ENCODE results near the gene MYL5. TPM values are rescaled to one million over a fixed set of nuclear protein-coding genes. Genes with fewer than 3 reads are reported as not detected.
A peak's percentile ranks its signal among the peaks of the same experiment; 100 is the strongest.
"Not testable (repeated sequence)": the region's sequence is repeated elsewhere in the genome, so short reads cannot be mapped to it uniquely, and the experiment has no call there.

The MYL5 gene
- total and polyA plus RNA-seq, 3 experiments from 2014 or later: 5.2 to 19.5 (median 17.1) TPM

DNA sequence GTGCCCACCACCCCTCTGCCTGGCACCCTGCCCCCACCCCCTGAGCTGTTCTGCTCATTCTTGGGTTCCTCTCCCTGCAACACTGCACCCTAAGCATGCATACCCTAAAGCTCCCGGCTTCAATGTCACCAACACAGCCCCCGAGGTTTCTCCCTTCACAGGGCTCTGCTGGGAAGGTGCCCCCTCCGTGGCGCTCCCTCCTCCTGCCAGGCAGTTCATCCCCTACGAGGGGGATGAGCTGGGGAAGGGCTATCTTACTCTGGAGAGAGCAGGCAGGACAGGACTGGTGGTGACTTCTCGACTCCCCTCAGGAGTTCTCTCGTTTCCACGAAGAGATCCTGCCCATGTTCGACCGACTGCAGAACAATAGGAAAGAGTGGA, 6.8 kb upstream of the MYL5 start:
- H3K4me1 ChIP-seq (ENCODE audit: insufficient read depth, low read length): peaks cover 11% of the 10 kb centered on the region
- DNase-seq: no peak
- H3K9me3 ChIP-seq (ENCODE audit: low read length): no peaks in the 10 kb centered on the region
- Mint-ChIP-seq H3K27ac (peak overlapping the region in 1 of 8 donors; percentile 22), H3K4me1 (peaks cover 5 to 23% (median 7%) of the 10 kb centered on the region in 3 donors), H3K9me3 (no peaks in the 10 kb centered on the region), H3K27me3 (peaks cover 0 to 2% of the 10 kb centered on the region in 2 donors), H3K36me3 (peaks cover 0 to 22% (median 5%) of the 10 kb centered on the region in 3 donors), H3K4me3 (peak overlapping the region in 2 of 7 donors; percentile 57 to 58)
- no peaks in the 10 kb centered on the region for H3K27me3 ChIP-seq (ENCODE audit: insufficient read depth, low read length, poor library complexity, severe bottlenecking)
- POLR2A ChIA-PET: no interaction called here
- H3K27ac ChIP-seq (ENCODE audit: low read depth, low read length): no peak overlapping the region
- no peak overlapping the region for H3K4me3 ChIP-seq (ENCODE audit: low read length)
- peaks cover 17% of the 10 kb centered on the region for H3K36me3 ChIP-seq (ENCODE audit: insufficient read depth, low read length)
- CTCF ChIA-PET: no interaction called here

DNA sequence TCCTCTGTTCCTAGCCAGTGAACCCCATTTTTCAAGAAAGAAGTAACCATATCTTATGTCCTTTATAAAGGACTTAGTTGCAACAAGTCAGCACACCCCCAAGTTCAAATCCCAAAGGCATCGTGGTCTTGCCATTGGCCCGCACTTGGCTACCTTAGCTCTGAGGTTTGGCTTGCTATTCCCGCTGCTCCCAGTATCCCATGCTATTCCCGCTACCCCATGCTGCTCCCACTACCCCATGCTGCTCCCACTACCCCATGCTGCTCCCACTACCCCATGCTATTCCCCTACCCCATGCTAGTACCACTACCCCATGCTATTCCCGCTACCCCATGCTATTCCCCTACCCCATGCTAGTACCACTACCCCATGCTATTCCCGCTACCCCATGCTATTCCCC, 6.1 kb upstream of the MYL5 start:
- CTCF ChIA-PET; H3K4me3 ChIP-seq (ENCODE audit: low read length); H3K27me3 ChIP-seq (ENCODE audit: insufficient read depth, low read length, poor library complexity, severe bottlenecking); H3K27me3 Mint-ChIP-seq; H3K9me3 ChIP-seq (ENCODE audit: low read length); H3K27ac ChIP-seq (ENCODE audit: low read depth, low read length); DNase-seq; H3K9me3 Mint-ChIP-seq; POLR2A ChIA-PET; H3K27ac Mint-ChIP-seq: not testable (repeated sequence)
- Histone ChIP-seq H3K36me3 (ENCODE audit: insufficient read depth, low read length) (peaks cover 17% of the 10 kb centered on the region), H3K4me1 (ENCODE audit: insufficient read depth, low read length) (peaks cover 12% of the 10 kb centered on the region)
- Mint-ChIP-seq H3K4me1 (peaks cover 7 to 23% (median 10%) of the 10 kb centered on the region in 3 donors), H3K4me3 (peak overlapping the region in 2 of 7 donors; percentile 23 to 58), H3K36me3 (peaks cover 0 to 27% (median 5%) of the 10 kb centered on the region in 3 donors)

DNA sequence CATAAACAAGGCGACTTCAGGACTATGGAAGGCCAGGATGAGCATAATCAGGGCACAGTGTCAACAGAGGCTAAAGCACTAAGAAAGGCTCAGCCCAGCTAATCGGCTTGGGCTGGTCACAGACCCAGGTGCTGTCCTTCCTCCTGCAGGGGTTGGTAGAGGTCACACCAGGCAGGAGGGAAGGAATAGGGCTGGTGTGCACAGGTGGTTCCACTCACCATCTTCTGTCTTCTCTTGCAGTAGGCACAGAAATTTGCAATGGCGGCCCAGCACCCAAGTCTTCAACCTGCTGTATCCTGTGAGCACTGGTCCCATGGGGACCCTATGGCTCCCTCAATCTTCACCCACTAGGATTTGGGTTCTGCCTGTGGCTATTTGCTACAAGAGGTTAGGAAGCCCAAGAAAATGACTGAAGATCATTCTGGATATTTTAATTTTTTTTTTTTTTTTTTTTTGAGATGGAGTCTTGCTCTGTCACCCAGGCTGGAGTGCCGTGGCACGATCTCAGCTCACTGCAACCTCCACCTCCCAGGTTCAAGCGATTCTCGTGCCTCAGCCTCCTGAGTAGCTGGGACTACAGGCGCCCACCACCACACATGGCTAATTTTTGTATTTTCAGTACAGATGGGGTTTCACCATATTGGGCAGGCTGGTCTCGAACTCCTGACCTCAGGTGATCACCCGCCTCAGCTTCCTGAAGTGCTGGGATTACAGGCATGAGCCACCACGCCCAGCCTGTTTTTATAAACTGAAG, 4.4 kb upstream of the MYL5 start:
- H3K27me3 Mint-ChIP-seq; CTCF ChIA-PET; H3K9me3 Mint-ChIP-seq; H3K4me3 ChIP-seq (ENCODE audit: low read length); H3K27me3 ChIP-seq (ENCODE audit: insufficient read depth, low read length, poor library complexity, severe bottlenecking); DNase-seq; H3K27ac ChIP-seq (ENCODE audit: low read depth, low read length); H3K9me3 ChIP-seq (ENCODE audit: low read length); POLR2A ChIA-PET: not testable (repeated sequence)
- H3K4me1 Mint-ChIP-seq: peaks cover 6 to 17% (median 9%) of the 10 kb centered on the region in 3 donors
- H3K36me3 ChIP-seq (ENCODE audit: insufficient read depth, low read length): peaks cover 17% of the 10 kb centered on the region
- H3K27ac Mint-ChIP-seq: peak overlapping the region in 1 of 8 donors; percentile 23
- H3K4me1 ChIP-seq (ENCODE audit: insufficient read depth, low read length): peaks cover 13% of the 10 kb centered on the region
- peaks cover 0 to 33% (median 5%) of the 10 kb centered on the region in 3 donors for H3K36me3 Mint-ChIP-seq
- H3K4me3 Mint-ChIP-seq: peak overlapping the region in 2 of 7 donors; percentile 6 to 70

DNA sequence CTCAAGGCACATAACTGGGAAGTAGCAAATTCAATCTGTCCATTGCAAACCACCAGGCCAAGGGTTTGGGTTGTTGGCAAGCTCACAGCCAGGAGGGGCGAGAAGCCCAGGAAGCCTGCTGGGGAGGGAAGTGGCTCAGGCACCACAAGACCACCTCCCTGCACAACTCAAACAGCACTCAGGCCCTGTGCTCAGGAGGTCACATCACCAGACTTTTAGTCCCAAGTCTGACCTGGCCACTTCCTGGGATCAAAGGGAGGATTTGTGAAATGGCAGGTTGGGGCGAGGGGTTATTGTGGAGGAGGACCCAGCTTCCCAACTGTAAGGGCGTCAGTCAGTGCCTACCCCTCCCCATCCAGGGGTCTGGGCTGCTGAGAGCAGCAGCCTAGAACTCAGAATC, 2.6 kb upstream of the MYL5 start:
- H3K27ac Mint-ChIP-seq: peak overlapping the region in 1 of 8 donors; percentile 50

DNA sequence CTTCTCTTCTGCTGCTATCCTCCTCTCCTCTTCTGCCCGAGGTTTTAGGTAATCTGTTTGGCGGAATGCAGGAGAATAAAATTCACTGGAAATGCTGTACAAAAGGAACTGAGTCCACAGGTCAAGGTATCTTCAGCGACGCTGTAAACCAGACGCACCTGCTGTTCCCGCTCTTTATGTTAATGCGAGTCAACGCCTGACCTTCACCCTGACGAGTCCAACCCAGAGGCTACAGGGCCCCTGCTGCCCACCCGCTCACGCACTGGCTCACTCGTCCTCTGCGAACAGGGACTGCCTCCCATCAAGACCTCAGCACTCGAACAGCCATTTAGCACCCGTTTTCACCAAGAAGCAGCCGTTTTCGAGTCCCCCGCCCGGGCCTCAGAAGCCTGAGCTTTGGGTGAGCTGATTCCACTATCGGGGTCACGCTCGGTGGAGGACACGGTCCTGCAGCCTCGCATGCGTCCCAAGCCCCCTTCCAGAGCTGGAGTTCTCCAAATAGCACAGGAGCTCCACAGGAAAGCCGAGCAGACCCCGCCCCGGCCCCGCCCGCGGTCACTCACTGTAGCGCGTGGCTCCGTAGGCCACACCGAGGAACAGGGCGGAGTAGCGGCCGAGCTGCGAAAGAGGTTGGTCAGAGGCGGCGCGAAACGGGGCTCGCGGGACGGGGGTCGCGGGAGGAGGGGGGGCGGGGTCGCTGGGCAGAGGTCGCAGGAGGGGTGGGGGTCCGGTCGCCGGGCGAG, 822 bp upstream of the MYL5 start:
- no peaks in the 10 kb centered on the region for H3K9me3 Mint-ChIP-seq
- H3K4me1 ChIP-seq (ENCODE audit: insufficient read depth, low read length): peaks cover 19% of the 10 kb centered on the region
- no peaks in the 10 kb centered on the region for H3K27me3 ChIP-seq (ENCODE audit: insufficient read depth, low read length, poor library complexity, severe bottlenecking)
- H3K4me1 Mint-ChIP-seq: peaks cover 6 to 17% (median 9%) of the 10 kb centered on the region in 3 donors
- H3K27me3 Mint-ChIP-seq: no peaks in the 10 kb centered on the region
- peak overlapping the region; percentile 60 for H3K27ac ChIP-seq (ENCODE audit: low read depth, low read length)
- peak overlapping the region in 7 of 8 donors; percentile 47 to 85 (median 77) for H3K27ac Mint-ChIP-seq
- peak overlapping the region; percentile 67 for H3K4me3 ChIP-seq (ENCODE audit: low read length)
- H3K4me3 Mint-ChIP-seq: peak overlapping the region; percentile 74 to 95 (median 90)
- POLR2A ChIA-PET: interaction anchor here (1.0 to 1.5 kb wide), 3 partner anchors 9 to 108 kb away, joined by 3 to 21 read pairs (median 4); no protein-coding TSS in a partner anchor
- no peaks in the 10 kb centered on the region for H3K9me3 ChIP-seq (ENCODE audit: low read length)
- peaks cover 17% of the 10 kb centered on the region for H3K36me3 ChIP-seq (ENCODE audit: insufficient read depth, low read length)
- no peak for DNase-seq
- CTCF ChIA-PET: interaction anchor here (1.0 to 2.1 kb wide), 5 partner anchors 9 to 336 kb away, joined by 3 to 19 read pairs (median 3); partner anchors contain the start of gene ZNF141
- H3K36me3 Mint-ChIP-seq: peaks cover 0 to 33% (median 5%) of the 10 kb centered on the region in 3 donors

More for the DNA sequence above, 2.6 kb upstream of the MYL5 start:
- Mint-ChIP-seq H3K27me3 (peaks cover 0 to 2% of the 10 kb centered on the region in 2 donors), H3K9me3 (no peaks in the 10 kb centered on the region), H3K36me3 (peaks cover 0 to 33% (median 5%) of the 10 kb centered on the region in 3 donors), H3K4me1 (peaks cover 6 to 17% (median 11%) of the 10 kb centered on the region in 3 donors), H3K4me3 (peak overlapping the region in 5 of 7 donors; percentile 15 to 90 (median 65))
- Histone ChIP-seq H3K4me1 (ENCODE audit: insufficient read depth, low read length) (peaks cover 19% of the 10 kb centered on the region), H3K27ac (ENCODE audit: low read depth, low read length) (no peak overlapping the region), H3K4me3 (ENCODE audit: low read length) (no peak overlapping the region), H3K27me3 (ENCODE audit: insufficient read depth, low read length, poor library complexity, severe bottlenecking) (no peaks in the 10 kb centered on the region), H3K36me3 (ENCODE audit: insufficient read depth, low read length) (peaks cover 17% of the 10 kb centered on the region), H3K9me3 (ENCODE audit: low read length) (no peaks in the 10 kb centered on the region)
- ChIA-PET POLR2A (interaction anchor here (0.6 kb wide), 1 partner anchor 53 kb away, joined by 3 read pairs; no protein-coding TSS in a partner anchor), CTCF (interaction anchor here (0.7 kb wide), 1 partner anchor 9 kb away, joined by 3 read pairs; no protein-coding TSS in a partner anchor)
- DNase-seq: no peak

DNA sequence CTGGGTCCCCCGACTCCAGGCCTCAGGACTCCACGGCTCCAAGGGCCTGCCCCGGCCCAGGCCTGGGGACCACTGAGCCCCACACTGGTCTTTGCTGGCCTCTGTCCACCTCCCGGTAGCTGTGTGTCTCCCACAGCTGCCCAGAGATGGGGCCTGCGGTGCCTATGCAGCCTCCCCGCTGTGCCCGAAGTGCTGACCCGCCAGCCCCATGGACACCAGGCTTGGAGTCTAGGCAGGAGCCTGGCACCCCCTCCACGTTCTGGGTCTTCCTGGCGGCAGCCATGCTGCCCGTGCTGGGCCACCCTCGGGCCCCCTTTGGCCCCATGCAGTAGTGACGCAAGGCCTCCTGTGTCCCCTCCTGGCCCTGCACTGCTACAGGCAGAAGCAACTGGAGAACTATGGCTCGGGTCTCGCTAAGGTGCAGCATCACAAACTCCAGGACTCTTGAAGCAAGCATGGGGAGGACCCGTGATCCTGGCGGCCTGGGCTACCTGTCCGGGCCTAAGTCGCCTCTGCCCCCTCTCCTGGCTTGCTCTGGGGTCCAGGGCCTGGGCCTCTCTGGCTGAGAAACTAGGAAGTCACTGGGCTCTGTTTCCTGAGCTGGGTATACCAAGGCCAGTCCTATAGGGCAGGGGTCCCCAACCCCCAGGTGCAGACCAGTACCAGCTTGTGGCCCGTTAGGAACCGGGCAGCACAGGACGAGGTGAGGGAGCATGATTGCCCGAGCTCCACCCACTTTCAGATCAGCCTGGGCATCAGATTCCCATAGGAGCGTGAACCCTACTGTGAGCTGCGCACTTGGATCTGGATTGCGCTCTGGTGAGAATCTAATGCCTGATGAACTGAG, 917 bp downstream of the MYL5 start:
- H3K27ac Mint-ChIP-seq: peak overlapping the region; percentile 46 to 95 (median 76)
- H3K27me3 Mint-ChIP-seq: no peaks in the 10 kb centered on the region
- Histone ChIP-seq H3K9me3 (ENCODE audit: low read length) (no peaks in the 10 kb centered on the region), H3K27ac (ENCODE audit: low read depth, low read length) (peak overlapping the region; percentile 98), H3K4me3 (ENCODE audit: low read length) (peak overlapping the region; percentile 78), H3K4me1 (ENCODE audit: insufficient read depth, low read length) (peaks cover 19% of the 10 kb centered on the region), H3K27me3 (ENCODE audit: insufficient read depth, low read length, poor library complexity, severe bottlenecking) (no peaks in the 10 kb centered on the region), H3K36me3 (ENCODE audit: insufficient read depth, low read length) (peaks cover 17% of the 10 kb centered on the region)
- H3K9me3 Mint-ChIP-seq: no peaks in the 10 kb centered on the region
- H3K4me1 Mint-ChIP-seq: peaks cover 6 to 19% (median 9%) of the 10 kb centered on the region in 3 donors
- CTCF ChIA-PET: interaction anchor here (0.8 to 1.4 kb wide), 3 partner anchors 9 to 337 kb away, joined by 3 read pairs; partner anchors contain the start of gene ZNF141
- H3K4me3 Mint-ChIP-seq: peak overlapping the region; percentile 82 to 95 (median 90)
- DNase-seq: no peak
- peaks cover 0 to 32% (median 5%) of the 10 kb centered on the region in 3 donors for H3K36me3 Mint-ChIP-seq
- POLR2A ChIA-PET: interaction anchor here (0.8 to 1.5 kb wide), 3 partner anchors 9 to 106 kb away, joined by 3 to 4 read pairs (median 4); no protein-coding TSS in a partner anchor
